Measurements from ENCODE around the gene ATP1A1. TPM values are rescaled to one million over a fixed set of nuclear protein-coding genes. Genes with fewer than 3 reads are reported as not detected.

Gene ATP1A1
- polyA plus RNA-seq, 2 of the 4 experiments (the other 2 are of a cell fraction), result 119 to 171 TPM

DNA sequence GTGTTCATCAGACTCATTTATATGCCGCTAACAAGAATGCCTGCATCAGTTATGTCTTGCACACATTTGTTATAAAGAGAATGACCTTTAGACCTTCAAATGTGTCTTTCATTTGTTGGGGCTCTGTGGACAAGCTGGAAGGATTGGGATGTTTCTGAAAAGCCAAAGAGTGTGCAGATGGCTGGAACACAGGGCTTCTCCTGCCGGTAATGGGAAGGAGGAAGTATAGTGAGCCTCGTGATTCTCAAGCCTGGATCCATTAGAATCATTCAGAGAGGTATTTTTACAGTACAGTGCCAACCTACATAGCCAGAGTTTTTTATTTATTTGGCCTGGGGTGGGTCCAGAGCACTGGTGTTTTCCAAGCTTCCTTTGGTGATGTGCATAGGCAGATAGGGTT lies 40.6 kb upstream of the ATP1A1 start:
- TF ChIP-seq EHMT2 (IDR thresholded peaks at IDR 0.05; ENCODE audit: low read depth) (no peak), CEBPB (IDR thresholded peaks at IDR 0.05) (no peak), CBX2 (IDR thresholded peaks at IDR 0.05; ENCODE audit: borderline replicate concordance, low read depth) (no peak), KDM5A (IDR thresholded peaks at IDR 0.05) (no peak), POLR2AphosphoS2 (conservative IDR thresholded peaks at IDR 0.05; ENCODE audit: low read length) (no peak), FOSB (CRISPR knock-in tag; IDR thresholded peaks at IDR 0.05) (no peak), GATA3 (IDR thresholded peaks at IDR 0.05; ENCODE audit: borderline replicate concordance) (no peak), NPAS2 (CRISPR knock-in tag; IDR thresholded peaks at IDR 0.05; ENCODE audit: borderline replicate concordance) (no peak), TP53 (CRISPR knock-in tag; IDR thresholded peaks at IDR 0.05) (no peak), CHD2 (IDR thresholded peaks at IDR 0.05; ENCODE audit: low read length, partially characterized antibody) (no peak), NR3C1 (IDR thresholded peaks at IDR 0.05) (no peak), RFX5 (IDR thresholded peaks at IDR 0.05) (no peak), RARB (CRISPR knock-in tag; IDR thresholded peaks at IDR 0.05) (no peak), ZC3H11A (IDR thresholded peaks at IDR 0.05) (no peak)
- TF ChIP-seq, protein P1, sequence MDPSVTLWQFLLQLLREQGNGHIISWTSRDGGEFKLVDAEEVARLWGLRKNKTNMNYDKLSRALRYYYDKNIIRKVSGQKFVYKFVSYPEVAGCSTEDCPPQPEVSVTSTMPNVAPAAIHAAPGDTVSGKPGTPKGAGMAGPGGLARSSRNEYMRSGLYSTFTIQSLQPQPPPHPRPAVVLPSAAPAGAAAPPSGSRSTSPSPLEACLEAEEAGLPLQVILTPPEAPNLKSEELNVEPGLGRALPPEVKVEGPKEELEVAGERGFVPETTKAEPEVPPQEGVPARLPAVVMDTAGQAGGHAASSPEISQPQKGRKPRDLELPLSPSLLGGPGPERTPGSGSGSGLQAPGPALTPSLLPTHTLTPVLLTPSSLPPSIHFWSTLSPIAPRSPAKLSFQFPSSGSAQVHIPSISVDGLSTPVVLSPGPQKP (IDR thresholded peaks at IDR 0.05; ENCODE audit: low read depth, low read length), result no peak
- TF ChIP-seq, protein P2, sequence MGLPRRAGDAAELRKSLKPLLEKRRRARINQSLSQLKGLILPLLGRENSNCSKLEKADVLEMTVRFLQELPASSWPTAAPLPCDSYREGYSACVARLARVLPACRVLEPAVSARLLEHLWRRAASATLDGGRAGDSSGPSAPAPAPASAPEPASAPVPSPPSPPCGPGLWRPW (IDR thresholded peaks at IDR 0.05), result no peak
- Histone ChIP-seq H3K4me3 (no peak overlapping the region), H3K4me1 (peaks cover 6% of the 10 kb centered on the region; the same call in 2 of the 3 replicates), H3K9me3 (no peaks in the 10 kb centered on the region), H3K4me2 (no peak overlapping the region), H3K27ac (no peak overlapping the region)
- DNase-seq (ENCODE audit: low read depth in 1 of 2, low spot score in 1 of 2) (no peak), ATAC-seq (no peak), FAIRE-seq (no peak)
- 62% methylated on average over 3 of the region's 3 CpGs for WGBS (ENCODE audit: missing lambda C conversion rate)
- CTCF ChIA-PET, result no interaction called here
- POLR2A ChIA-PET, result no interaction called here

DNA sequence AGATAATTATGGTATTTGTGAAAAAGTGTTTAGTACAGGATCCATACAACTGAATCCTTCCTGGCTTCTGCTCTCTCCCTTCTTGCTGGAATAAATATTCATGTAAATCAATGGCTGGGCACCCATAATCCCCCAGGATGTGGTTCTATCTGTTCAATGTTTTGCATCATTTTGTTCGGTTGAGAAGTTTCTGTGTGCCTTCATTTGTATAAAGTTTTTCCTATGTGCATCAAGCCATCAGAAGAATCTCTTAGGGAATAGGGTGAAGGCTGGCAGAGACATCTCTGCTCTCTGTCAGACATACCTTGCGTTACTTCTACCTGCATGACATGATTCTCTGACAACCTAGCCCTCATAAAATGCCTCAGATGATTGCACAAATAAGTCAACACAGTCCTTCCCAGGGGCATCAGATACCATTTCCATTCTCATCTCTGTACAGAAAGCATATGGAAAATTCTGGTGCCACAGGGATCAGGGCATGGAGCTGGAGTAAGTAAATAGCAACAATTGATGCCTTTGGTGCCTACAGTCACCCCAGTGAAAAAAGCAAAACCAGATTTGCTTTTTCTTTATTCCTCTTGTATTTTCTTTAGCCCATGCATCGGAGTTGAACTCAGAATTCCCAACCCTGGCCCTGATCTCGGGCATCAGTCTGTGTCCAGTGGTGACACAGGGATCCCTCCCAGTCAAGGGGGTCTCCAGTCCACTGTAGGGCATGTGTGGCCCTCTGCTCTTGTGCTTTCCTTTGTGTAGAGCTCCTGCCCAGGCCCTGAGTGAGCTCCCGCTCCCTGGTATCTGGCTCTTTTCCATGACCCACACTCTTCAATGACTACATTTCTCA lies 39.7 kb upstream of the ATP1A1 start:
- ChIA-PET CTCF (no interaction called here), POLR2A (no interaction called here)
- FAIRE-seq (no peak), DNase-seq (ENCODE audit: low read depth in 1 of 2, low spot score in 1 of 2) (no peak), ATAC-seq (no peak)
- Histone ChIP-seq H3K4me2 (no peak overlapping the region), H3K4me1 (peaks cover 6% of the 10 kb centered on the region; the same call in 2 of the 3 replicates), H3K27ac (no peak overlapping the region), H3K9me3 (no peaks in the 10 kb centered on the region), H3K4me3 (no peak overlapping the region)
- WGBS (ENCODE audit: missing lambda C conversion rate), result 53% methylated on average over 5 of the region's 5 CpGs
- TF ChIP-seq, protein P3, sequence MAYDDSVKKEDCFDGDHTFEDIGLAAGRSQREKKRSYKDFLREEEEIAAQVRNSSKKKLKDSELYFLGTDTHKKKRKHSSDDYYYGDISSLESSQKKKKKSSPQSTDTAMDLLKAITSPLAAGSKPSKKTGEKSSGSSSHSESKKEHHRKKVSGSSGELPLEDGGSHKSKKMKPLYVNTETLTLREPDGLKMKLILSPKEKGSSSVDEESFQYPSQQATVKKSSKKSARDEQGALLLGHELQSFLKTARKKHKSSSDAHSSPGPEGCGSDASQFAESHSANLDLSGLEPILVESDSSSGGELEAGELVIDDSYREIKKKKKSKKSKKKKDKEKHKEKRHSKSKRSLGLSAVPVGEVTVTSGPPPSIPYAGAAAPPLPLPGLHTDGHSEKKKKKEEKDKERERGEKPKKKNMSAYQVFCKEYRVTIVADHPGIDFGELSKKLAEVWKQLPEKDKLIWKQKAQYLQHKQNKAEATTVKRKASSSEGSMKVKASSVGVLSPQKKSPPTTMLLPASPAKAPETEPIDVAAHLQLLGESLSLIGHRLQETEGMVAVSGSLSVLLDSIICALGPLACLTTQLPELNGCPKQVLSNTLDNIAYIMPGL (CRISPR knock-in tag; IDR thresholded peaks at IDR 0.05; ENCODE audit: borderline replicate concordance), result no peak

DNA sequence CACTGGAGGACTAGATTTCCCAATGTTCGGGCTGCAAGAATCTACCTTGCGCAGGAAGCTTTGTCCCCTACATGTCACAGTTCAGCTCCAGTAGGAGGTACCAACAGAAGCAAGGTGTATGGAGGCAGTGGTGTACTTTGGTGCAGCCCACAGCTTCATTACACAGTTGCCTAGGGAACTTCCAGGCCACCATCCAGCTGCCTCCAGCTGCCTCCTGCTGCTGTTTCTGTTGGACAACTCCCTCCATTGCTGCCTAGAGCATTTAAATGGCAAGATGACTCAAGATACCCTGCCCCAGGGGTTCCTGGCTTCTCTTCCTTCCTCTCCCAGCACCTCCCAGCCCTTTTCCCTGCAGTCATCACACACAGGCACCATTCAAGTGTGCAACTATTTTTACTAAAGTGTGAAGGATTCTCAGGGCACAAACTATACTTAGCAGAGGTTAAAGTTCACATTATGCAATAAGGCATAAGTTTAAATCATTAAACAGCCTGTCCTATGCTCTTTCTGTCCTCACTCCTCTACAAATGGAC lies 39.0 kb upstream of the ATP1A1 start:
- WGBS (ENCODE audit: missing lambda C conversion rate), result 100% methylated on average over 2 of the region's 2 CpGs
- no peaks in the 10 kb centered on the region for H3K9me3 ChIP-seq
- DNase-seq (ENCODE audit: low read depth in 1 of 2, low spot score in 1 of 2) (no peak), ATAC-seq (no peak), FAIRE-seq (no peak)
- no peak overlapping the region for H3K27ac ChIP-seq
- TF ChIP-seq HOXB5 (CRISPR knock-in tag; IDR thresholded peaks at IDR 0.05), result no peak
- ChIA-PET POLR2A (no interaction called here), CTCF (no interaction called here)
- H3K4me2 ChIP-seq, result no peak overlapping the region
- H3K4me1 ChIP-seq, result peaks cover 6% of the 10 kb centered on the region; the same call in 2 of the 3 replicates
- H3K4me3 ChIP-seq, result no peak overlapping the region

Data from A549 (cell line).